ENCODE data around the gene SLC17A1.

DNA sequence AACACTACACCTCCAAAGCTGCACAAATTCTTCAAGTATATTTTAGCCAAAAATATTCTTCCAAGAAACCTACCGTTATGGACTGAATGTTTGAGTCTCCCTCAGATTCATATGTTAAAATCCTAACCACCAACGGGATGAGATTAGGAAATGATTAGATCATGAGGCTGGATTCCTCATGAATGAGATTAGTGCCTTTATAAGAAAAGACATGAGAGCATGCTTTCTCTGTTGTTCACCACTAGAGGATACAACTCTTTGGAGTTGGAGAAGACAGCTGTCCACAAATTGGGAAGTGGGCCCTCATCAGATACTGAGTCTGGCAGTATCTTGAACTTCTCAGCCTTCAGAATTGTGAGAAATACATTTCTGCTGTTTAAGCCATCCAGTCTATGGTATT, 84.4 kb downstream of the SLC17A1 start:
- TF ChIP-seq CTCF (IDR thresholded peaks at IDR 0.05) (no peak), POLR2A (IDR thresholded peaks at IDR 0.05) (no peak)
